ENCODE measurements around the gene HLCS.

The HLCS gene

DNA sequence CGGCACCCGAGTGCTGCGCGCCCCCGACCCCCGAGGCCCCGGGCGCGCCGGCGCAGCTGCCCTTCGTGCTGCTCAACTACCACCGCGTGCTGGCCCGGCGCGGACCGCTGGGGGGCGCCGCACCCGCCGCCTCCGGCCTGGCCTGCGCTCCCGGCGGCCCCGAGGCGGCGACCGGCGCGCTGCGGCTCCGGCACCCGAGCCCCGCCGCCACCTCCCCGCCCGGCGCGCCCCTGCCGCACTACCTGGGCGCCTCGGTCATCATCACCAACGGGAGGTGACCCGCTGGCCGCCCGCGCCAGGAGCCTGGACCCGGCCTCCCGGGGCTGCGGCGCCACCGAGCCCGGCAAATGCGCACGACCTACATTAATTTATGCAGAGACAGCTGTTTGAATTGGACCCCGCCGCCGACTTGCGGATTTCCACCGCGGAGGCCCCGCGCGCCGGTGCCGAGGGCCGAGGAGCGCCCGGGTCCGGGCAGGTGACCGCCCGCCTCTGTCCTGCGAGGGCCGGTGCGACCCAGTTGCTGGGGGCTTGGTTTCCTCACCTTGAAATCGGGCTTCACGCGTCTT, 218.6 kb downstream of the HLCS start:
- peak in 1 of 2 donors; percentile 35 for DNase-seq (ENCODE audit: low read depth in 1 of 2, low spot score in 1 of 2)

DNA sequence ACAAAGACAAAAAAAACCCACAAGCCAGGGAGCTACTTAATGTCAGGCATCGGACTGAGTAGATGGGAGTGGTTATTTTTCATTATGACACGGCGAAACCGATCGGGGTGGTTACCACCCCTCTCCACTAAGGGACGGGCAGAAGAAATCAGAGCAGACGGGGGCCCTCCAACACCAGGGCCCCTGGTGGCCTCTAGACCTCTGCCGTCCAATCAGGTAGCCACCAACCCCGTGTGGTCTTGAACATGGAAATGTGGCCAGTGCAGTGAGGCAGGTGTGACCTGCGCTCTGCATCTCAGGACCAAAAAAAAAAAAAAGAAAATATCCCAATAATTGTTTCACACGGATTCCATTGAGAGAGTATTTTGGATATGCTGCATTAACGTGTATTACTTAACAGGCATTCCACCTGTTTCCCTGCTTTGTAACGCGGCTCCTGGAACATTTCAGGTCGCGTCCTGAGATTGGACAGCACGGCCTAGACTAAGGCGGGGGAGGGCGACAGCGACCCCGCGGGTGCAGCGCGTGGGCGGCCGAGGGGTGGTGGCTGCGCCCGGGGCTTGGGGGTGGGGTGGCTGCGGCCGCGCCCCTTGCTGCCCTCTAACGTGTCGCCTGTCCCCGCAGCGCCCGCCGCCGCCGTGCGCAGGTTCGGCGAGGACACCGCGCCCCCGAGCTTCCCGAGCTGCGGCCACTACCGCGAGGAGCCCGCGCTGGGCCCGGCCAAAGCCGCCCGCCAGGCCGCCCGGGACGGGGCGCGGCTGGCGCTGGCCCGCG, 219.2 kb downstream of the HLCS start:
- no peak for DNase-seq (ENCODE audit: low read depth in 1 of 2, low spot score in 1 of 2)

DNA sequence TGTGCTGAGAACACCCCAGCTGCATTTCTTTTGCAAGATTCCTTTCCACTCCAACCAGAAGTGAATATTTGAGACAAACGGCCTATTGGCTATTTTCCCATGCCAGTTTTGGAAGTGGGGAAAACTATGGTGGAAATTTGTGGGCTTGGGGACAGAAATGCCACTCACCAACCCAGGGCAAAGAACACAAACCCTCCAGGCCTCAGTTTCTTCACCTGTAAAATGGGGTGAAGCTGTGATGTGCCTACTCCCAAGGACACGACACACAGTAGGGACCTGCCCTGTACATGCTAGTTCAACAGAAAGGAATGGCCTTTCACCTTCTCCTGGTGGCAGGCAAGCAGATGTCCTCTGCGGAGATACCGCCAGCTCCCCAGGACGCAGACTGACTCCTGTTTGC, 221.0 kb downstream of the HLCS start:
- DNase-seq (ENCODE audit: low read depth in 1 of 2, low spot score in 1 of 2), result no peak

DNA sequence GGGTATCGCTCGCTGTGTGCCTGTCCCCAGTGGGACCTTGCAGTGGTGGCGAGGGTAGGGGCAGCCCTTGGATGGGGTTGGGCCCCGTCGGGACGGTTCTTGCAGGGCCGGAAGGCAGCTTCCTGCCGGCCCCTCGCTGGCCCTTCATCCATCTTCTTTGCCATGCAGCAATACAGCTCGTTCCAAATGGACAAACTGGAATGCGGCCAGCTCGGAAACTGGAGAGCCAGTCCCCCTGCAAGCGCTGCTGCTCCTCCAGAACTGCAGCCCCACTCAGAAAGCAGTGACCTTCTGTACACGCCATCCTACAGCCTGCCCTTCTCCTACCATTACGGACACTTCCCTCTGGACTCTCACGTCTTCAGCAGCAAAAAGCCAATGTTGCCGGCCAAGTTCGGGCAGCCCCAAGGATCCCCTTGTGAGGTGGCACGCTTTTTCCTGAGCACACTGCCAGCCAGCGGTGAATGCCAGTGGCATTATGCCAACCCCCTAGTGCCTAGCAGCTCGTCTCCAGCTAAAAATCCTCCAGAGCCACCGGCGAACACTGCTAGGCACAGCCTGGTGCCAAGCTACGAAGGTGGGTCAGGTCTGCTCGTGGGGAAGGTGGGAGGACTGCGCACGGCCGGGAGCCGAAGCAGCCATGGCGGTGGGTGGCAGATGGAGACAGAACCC, 221.8 kb downstream of the HLCS start:
- DNase-seq (ENCODE audit: low read depth in 1 of 2, low spot score in 1 of 2), result no peak

DNA sequence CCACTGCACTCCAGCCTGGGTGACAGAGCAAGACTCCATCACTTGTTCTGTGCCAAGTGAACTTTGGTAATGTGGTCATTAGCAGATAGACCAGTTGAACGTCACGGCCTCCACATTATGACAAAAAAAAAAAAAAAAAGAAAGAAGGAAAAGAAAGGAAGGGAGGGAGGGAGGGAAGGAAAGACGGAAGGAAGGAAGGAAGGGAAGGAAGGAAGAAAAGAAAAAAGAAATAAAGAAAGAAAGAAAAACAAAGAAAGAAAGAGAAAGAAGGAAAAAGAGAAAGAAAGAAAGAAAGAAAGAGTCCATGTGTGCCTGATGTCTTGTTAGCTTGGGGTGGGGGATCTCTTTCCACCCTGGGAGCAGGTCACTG, 222.3 kb downstream of the HLCS start:
- DNase-seq (ENCODE audit: low read depth in 1 of 2, low spot score in 1 of 2), result no peak

DNA sequence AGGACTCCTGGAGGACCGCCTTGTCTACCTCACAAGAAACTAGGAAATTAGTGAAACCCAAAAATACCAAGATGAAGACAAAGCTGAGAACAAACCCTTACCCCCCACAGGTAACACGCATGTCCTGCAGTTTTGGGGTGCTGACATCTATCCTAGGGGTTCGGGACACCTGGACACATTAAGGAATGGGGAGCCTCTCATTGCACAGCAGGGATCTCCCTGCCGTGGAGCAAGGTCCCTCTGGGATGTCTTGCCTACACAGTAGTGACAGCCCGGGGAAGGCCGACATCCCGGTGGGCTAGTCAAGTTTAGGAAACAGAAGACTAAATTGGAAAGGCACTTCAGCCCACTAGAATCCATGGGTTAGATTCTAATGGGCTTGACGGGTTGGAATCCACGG, 223.0 kb downstream of the HLCS start:
- no peak for DNase-seq (ENCODE audit: low read depth in 1 of 2, low spot score in 1 of 2)

DNA sequence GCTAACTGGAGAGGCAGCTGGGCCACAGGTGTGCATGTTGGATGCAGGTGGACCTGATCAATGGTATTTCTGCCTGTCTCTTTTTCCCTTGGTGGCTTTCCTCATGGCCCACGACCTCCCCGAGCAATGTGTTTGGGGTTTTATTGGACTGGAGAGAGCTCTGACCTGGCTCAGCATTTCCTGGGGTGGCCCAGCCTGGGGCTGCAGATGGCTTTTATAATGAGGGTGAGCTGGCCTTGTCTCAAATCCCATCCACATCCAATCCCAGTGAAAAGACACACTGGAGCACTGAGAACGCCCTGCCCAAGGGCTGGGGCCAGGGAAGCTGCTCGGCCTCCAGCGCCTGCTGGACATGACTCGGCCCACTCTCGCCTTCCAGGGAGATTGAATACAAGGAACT, 223.5 kb downstream of the HLCS start:
- no peak for DNase-seq (ENCODE audit: low read depth in 1 of 2, low spot score in 1 of 2)

DNA sequence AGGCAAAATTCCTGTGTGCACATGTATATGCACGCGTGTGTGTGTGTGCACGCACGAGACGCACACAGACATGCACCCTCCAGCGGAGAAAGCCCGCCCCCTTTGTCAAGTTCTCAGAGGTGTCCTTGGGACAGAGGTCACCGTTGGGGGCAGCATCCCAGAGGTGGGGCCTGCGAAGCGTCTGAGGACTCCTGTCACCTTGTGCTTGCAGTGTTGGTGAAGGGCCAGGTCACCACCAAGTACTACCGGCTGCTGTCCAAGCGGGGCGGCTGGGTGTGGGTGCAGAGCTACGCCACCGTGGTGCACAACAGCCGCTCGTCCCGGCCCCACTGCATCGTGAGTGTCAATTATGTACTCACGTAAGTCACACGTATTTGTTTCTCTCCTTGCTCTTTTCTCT, 225.0 kb downstream of the HLCS start:
- DNase-seq (ENCODE audit: low read depth in 1 of 2, low spot score in 1 of 2), result no peak

DNA sequence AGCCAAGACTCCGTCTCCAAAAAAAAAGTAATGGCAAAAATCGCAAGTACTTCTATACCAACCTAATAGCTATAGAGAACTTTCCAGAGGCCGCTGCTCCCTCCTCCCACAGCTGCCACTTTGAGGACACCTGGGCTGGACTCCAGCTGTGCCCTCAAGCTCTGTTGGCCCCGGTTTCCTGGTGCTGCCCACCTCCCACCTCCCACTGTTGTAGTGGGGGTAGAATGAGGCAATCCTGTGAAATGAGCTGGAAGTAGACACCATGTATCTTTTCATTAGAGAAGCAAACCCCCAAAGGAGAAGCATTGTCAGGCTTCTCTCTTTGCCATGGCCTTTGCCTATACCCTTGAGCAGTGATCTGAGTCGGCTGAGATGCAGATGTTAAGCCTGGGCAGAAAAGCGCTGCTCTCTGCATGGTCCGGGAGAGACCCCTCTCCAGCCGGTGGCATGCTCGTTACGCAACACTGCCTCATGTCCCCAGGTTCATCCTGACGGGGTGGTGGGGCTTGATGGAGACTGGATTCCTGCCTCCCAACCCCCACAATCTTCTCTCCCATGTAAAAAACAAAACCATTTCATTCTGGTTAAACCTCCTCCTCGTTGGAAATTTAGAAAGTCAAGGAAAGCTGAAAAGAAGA, 227.9 kb downstream of the HLCS start:
- no peak for DNase-seq (ENCODE audit: low read depth in 1 of 2, low spot score in 1 of 2)

DNA sequence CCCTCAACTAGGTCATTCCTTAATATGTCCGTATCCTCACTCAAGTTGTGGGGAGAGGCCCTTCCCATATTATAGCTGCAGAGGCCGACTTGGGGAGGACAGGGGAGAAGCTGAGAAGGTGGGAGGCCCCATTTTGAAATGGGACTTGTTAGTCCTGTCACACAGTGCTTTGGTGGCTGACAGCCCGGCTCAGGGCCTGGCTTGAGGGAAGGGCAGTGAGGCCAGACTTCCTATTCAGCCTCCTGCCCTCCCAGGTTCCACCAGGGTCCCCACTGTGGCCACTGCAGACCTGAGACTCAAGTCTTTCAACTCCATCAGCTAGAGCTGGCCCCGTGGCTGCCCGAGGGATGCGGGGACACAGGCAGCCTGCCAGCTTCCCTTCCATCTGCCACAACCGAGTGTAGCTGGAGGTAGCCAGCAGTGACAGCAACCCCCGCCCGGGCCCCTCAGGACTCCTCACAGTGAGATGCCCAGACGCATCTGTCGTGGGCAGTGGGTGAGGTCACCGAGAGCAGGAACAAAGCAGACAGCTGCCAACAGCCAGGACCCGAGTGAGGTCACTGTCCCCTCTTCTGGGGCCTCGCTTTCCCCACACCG, 230.6 kb downstream of the HLCS start:
- DNase-seq (ENCODE audit: low read depth in 1 of 2, low spot score in 1 of 2), result no peak

DNA sequence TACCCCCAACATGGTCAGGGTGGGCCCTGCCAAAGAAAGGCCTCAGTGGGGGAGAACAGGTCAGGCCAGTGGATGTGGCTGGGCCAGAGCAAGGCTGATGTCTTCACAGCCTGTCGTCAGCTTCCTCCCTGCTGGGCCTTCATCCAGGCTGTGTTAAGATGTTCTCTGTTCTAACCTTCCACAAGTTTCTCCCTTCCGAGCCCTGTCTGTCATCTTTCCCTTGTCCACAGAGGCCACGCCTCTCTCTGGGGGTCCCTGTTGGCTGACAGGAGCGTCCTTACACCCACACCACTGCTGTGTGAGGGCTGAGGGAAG, 231.3 kb downstream of the HLCS start:
- DNase-seq (ENCODE audit: low read depth in 1 of 2, low spot score in 1 of 2), result no peak

DNA sequence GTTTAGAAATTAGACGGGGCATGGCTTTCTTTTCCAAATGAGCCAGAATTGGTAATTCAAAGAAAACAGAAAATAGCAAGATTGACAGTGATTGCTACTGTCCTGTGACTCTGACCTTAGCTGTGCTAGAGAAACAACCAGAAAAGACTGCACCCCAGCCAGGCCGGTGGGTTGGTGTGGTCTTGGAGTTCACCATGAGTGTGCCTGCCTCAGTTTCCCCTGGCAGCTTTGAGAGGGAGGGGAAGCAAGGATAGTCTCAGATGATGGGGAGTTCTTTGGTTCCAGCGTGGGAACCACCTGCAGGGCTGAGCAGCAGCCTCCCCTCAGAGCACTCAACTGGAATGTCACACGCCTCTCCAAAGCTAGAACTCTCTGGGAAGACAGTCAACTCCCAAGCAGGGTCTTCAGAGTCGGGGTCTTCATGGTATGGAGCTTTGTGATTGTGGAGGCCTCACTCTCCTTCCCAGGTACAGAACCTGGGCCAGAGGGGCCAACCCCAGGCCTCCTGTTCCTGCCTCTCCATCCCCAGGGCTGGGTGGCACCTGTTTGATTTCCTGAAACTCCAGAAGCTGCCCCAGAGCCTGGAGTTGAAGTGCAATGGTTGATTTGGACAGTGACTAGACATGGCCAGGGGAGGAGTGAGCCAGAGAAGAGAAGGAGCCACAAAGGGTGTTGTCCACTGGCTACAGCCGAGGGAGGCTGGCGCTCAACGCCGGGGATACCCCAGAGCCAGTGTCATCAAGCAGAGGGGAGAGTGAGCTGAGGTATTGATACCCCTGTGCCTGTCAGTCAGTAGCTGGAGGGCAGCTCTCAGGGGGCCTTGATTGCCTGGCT, 231.9 kb downstream of the HLCS start:
- DNase-seq (ENCODE audit: low read depth in 1 of 2, low spot score in 1 of 2), result no peak

DNA sequence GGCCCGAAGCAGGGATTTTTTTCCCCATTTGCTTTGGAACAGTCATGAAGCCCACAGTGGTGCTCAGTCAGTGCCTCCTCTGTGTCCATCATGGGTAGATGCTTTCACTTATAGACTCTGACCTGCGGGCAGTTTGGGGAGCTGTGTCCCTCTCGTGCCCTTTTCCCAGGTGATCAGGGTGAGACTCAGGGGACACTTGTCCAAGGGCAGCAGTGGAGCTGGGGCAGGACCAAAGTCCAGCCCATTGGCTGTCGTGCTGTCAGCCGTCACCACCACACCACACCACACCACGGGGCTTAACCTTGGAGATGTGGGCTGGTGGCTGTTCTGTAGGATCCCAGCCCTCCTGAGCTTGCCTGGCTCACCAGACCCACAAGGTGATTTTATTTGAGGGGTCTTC, 232.6 kb downstream of the HLCS start:
- DNase-seq (ENCODE audit: low read depth in 1 of 2, low spot score in 1 of 2), result no peak

DNA sequence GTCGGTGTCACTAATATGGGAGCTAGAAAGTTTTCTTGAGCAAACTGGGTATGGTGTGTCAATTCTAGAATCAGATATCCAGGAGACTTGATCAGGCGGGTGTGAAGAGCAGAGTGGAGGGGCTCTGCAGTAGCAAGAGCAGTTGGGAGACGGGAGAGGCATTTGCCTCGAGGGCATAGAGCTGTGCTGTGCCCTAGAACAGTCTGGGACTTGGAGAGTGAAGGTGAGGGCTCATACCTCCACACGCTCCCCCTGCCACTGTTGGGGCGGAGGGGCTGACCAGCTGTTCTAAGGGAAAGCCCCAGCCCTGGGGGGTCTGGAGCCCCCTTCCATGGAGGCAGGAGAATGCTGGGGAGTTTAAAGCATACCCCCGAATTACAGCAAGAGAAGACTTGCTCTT, 233.7 kb downstream of the HLCS start:
- DNase-seq (ENCODE audit: low read depth in 1 of 2, low spot score in 1 of 2), result no peak

DNA sequence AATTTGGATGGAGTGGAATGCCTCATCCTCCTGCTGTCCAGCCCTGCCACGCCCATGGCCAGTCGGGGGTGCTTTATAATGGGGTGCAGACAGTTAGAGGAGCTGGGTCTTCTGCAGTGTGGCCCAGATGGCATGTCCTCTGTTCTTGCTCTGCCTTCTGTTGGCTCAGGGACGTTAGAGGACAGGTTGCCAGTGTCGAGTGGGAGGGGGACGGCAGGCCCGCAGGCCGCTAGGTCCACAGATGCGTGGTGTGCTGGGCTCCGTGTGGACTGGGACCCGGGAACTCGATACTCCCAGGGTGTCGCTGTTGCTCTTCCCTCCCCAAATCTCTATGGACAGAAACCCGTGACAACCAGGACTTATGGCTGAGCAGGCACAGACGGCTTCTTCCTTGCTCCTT, 234.3 kb downstream of the HLCS start:
- no peak for DNase-seq (ENCODE audit: low read depth in 1 of 2, low spot score in 1 of 2)

DNA sequence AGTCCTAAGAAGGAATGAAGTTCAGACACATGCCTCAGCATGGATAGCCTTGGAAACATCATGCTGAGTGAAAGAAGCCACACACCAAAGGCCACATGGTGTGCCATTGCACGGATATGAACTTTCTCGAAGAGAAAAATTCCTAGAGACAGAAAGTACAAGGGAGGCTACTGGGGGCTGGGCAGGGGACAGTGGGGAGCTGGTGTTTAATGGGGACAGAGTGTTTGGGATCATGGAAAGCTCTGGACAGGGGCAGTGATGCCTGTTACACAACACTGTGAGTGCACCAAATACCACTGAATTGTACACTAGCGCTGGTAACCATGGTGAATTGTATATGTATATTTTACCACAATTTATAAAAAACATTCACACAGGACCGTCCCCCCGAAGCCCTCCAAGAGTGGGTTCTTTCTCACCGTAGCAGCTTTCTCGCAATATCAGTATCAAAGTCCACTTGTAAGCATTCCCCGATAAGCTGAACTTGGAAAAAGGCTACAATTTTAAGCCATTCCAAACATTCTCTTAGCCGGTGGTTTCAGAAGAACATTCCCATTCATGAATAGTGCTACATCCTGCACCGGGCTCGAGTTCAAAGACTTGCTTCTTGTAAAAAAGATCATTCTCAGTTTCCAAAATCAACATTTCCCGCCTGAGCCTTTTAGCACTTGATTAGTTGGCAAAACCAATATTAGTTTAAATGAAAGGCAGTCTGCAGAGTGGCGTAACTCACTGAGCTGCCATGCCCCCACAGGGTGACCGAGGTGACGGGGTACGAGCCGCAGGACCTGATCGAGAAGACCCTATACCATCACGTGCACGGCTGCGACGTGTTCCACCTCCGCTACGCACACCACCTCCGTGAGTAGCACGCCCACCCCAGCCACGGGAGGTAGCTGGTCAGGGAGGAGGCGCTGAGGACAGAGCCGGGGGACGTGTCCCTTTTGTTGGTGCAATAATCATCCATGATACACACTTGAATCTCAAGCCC, 235.9 kb downstream of the HLCS start:
- DNase-seq (ENCODE audit: low read depth in 1 of 2, low spot score in 1 of 2), result no peak

DNA sequence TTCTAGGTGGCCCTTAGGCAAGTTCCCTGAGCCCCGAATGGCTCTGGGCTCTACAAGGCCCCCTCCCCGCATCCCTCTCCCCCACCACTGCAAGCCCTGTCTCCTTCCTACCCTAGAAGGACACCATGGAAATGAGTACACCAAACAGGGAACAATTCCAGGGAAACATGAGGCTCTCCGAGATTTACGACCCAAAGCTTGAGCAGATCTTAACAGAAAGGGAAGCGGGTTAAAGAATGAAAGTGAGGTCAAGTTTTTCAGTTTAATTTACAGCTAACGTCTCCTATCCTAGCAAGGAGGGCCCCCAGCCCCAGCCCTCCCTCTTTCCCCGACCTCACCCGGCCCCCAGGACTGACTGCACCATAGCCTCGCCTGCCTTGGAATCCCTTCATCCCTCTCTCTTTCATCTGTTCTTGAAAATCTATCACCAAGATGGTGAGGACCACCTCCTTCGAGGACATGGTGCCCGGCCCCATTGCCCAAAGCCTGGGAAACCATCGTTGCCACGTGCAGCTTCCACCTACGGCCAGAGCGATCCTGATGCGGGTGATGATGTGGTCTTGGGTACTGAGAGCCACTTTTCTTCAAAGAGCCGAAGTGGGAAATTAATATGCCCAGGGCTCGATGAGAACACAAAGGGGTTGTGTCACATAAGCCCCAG, 237.0 kb downstream of the HLCS start:
- no peak for DNase-seq (ENCODE audit: low read depth in 1 of 2, low spot score in 1 of 2)

DNA sequence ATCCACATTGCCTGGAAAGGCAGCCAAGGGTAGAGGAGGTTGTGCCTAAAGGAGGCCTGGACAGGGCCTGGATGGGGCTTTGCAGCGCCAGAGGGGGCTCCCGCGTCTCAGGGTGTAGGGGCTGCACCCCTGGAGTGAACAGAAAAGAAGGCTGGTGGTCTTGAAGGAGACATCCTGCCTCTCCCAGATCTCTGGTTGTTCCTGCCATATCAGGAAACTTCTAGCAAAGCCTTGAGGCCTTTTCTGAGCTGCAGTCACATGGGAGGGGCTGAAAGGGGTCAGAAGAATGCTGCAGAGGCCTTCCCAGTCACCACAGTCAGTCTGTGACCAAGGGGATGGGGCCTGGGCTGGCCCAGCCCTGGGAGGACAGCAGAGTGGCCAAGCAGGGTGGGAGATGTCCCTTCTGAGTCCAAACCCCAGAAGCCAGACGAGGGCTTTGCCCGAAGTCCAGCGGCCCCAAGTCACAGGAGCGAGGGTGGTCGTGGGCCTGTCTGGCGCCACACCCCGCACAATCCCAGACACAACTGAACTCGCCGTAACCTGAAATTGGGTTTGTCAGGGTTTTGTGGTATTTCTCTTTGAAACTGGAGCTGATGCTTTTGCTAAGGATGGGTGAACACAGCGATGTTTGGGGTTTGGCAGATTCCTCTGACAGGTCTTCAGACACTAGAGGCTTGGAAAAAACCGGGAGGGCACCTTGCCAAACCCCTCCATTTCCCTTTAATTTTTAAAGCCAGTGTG, 237.9 kb downstream of the HLCS start:
- no peak for DNase-seq (ENCODE audit: low read depth in 1 of 2, low spot score in 1 of 2)

DNA sequence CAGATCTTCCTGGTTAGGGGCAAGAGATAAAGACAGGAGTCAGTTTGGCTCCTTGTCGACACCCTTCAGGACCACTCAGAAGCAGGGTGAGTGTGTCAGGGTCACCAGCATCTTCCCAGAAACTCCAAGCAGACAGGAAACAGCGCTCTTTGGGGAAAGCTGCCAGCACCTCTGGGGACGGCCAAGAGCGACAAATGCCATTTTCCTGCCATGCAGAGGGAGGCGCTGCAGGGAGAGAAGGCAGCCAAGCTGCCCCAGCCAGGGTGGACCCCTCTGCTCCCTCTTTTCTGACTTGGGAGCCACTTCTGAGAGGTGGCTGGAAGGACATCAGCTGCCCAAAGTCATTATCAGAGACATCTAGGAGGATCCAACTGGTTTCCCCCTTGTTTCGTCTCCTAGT, 238.6 kb downstream of the HLCS start:
- DNase-seq (ENCODE audit: low read depth in 1 of 2, low spot score in 1 of 2), result no peak

All from stimulated activated CD4-positive, alpha-beta T cell treated with anti-CD3 and anti-CD28 coated beads, Interleukin-15, amount 100 ng/mL, for 1 hour (primary cell).